PC-3 (cell line): ENCODE data around the gene IL21R. TPM values are rescaled to one million over a fixed set of nuclear protein-coding genes. Genes with fewer than 3 reads are reported as not detected.

ENCODE experiments used
- ATAC-seq: fragments of 200-7000 bp; cut with Tn5 transposase; 2 replicates; pipeline ENCODE4 v1.9.1; 2020; ENCODE audit warnings: mild to moderate bottlenecking, moderate library complexity
- BruUV-seq: library from RNA; stranded (reverse); fragments of 400-500 nt; replicated peaks from 2 replicates; lab custom pipeline; 2021; lab: Mats Ljungman, UMichigan
- CTCF ChIA-PET: fragments of 300-600 bp; sonication (Branson Sonifier 250); formaldehyde crosslinking; loops from one replicate; lab custom pipeline; 2022; ENCODE audit warnings: antibody characterized with exemption; lab: Charles Lee
- POLR2A ChIA-PET: fragments of 300-600 bp; sonication (Branson Sonifier 250); formaldehyde crosslinking; loops from one replicate; lab custom pipeline; 2022; ENCODE audit warnings: antibody characterized with exemption; ENCODE audit not compliant: unreplicated experiment; lab: Charles Lee
- DNase-seq: peaks from one replicate; pipeline ENCODE4 v3.0.0-alpha.2; 2015
- H2AFZ ChIP-seq: fragments of 300-600 bp; sonication (generic); 2 replicates; pipeline ENCODE4 v1.6.0; 2016; ENCODE audit warnings: antibody characterized with exemption, low read length
- H3F3A ChIP-seq: fragments of 300-600 bp; sonication (generic); one replicate; pipeline ENCODE4 v1.6.0; 2017; ENCODE audit warnings: antibody characterized with exemption, low read length, control low read depth, mild to moderate bottlenecking; ENCODE audit not compliant: unreplicated experiment
- H3K27ac ChIP-seq: fragments of 300-600 bp; sonication (generic); 2 replicates; pipeline ENCODE4 v1.5.1; 2016; ENCODE audit warnings: mild to moderate bottlenecking, low read length
- H3K27me3 ChIP-seq: fragments of 300-600 bp; sonication (generic); 2 replicates; pipeline ENCODE4 v1.6.1; 2016; ENCODE audit warnings: low read length, mixed read lengths
- H3K36me3 ChIP-seq: fragments of 300-600 bp; sonication (generic); 2 replicates; pipeline ENCODE4 v1.6.1; 2016; ENCODE audit warnings: low read depth, mixed run types, low read length, mixed read lengths
- H3K4me1 ChIP-seq: fragments of 300-600 bp; sonication (generic); 2 replicates; pipeline ENCODE4 v1.5.1; 2016; ENCODE audit warnings: low read length; ENCODE audit not compliant: insufficient read depth
- H3K4me2 ChIP-seq: fragments of 300-600 bp; sonication (generic); 2 replicates; pipeline ENCODE4 v1.6.0; 2016; ENCODE audit warnings: low read length
- H3K4me3 ChIP-seq: fragments of 300-600 bp; sonication (generic); 2 replicates; pipeline ENCODE4 v1.5.1; 2016; ENCODE audit warnings: mild to moderate bottlenecking, low read length, mixed read lengths
- H3K79me2 ChIP-seq: fragments of 300-600 bp; sonication (generic); 2 replicates; pipeline ENCODE4 v1.6.1; 2017; ENCODE audit warnings: low read length, mixed read lengths
- H3K9ac ChIP-seq: fragments of 300-600 bp; sonication (generic); 2 replicates; pipeline ENCODE4 v1.6.0; 2016; ENCODE audit warnings: mild to moderate bottlenecking, low read length
- H3K9me2 ChIP-seq: fragments of 300-600 bp; sonication (generic); replicated peaks from 2 replicates; pipeline ENCODE4 v1.6.1; 2016; ENCODE audit warnings: mixed run types, low read length, mixed read lengths
- H3K9me3 ChIP-seq: fragments of 300-600 bp; sonication (generic); 2 replicates; pipeline ENCODE4 v1.6.1; 2016; ENCODE audit warnings: low read length, mixed read lengths
- H4K20me1 ChIP-seq: fragments of 300-600 bp; sonication (generic); 2 replicates; pipeline ENCODE4 v1.6.1; 2016; ENCODE audit warnings: low read length, mixed read lengths
- EZH2 ChIP-seq: fragments of 300-600 bp; sonication (generic); IDR thresholded peaks from one replicate; pipeline ENCODE4 v1.6.1; 2017; ENCODE audit warnings: antibody characterized with exemption, mild to moderate bottlenecking, low read length; ENCODE audit not compliant: unreplicated experiment
- EZH2phosphoT487 ChIP-seq: fragments of 300-600 bp; sonication (generic); IDR thresholded peaks from 2 replicates; pipeline ENCODE4 v1.6.1; 2018; ENCODE audit warnings: mild to moderate bottlenecking, antibody characterized with exemption, low read length, borderline replicate concordance
- intact Hi-C: fragments of 100-400 bp; cut with micrococcal nuclease; formaldehyde crosslinking; loops from 2 replicates; pipeline ENCODE4 v1.9.0; 2023
- total RNA-seq: library from RNA; depleted of rRNA; stranded (reverse); fragments of >200 nt; gene quantifications from 2 replicates; pipeline ENCODE4 v1.2.3, GENCODE V29; 2014
- TF ChIP-seq, protein P1 (sequence below): fragments of 300-600 bp; sonication (generic); conservative IDR thresholded peaks from 2 replicates; pipeline ENCODE4 v1.5.1; 2017; ENCODE audit warnings: antibody characterized with exemption, low read depth, mild to moderate bottlenecking, low read length

Gene IL21R
- total RNA-seq, 1 experiment from 2014 or later: 0.55 TPM

DNA sequence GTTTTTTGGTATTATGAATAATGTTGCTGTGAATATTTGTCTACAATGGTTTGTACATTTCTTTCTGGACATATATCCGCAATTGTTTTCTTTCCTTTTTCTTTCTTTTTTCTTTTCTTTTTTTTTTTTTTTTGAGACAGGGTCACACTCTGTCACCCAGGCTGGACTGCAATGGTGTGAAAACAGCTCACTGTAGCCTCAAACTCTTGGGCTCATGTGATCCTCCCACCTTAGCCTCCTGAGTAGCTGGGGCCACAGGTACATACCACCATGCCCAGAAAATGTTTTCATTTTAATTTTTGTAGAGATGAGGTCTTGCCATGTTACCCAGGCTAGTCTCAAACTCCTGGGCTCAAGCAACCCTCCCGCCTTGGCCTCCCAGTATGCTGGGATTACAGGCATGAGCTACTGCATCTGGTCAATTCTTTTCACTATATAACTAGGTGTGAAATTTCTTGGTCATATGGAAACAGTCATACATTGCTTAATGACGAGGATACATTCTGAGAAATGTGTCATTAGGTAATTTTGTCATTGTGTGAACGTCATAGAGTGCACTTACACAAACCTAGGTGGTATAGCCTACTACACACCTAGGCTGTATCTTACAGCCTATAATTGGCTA is 15.2 kb downstream of the IL21R start:
- no peaks in the 10 kb centered on the region for H4K20me1 ChIP-seq
- H3K9me2 ChIP-seq: no peaks in the 10 kb centered on the region
- H3K4me3 ChIP-seq: no peak overlapping the region
- no peak for TF ChIP-seq EZH2phosphoT487
- no peak for TF ChIP-seq EZH2
- TF ChIP-seq, protein P1, sequence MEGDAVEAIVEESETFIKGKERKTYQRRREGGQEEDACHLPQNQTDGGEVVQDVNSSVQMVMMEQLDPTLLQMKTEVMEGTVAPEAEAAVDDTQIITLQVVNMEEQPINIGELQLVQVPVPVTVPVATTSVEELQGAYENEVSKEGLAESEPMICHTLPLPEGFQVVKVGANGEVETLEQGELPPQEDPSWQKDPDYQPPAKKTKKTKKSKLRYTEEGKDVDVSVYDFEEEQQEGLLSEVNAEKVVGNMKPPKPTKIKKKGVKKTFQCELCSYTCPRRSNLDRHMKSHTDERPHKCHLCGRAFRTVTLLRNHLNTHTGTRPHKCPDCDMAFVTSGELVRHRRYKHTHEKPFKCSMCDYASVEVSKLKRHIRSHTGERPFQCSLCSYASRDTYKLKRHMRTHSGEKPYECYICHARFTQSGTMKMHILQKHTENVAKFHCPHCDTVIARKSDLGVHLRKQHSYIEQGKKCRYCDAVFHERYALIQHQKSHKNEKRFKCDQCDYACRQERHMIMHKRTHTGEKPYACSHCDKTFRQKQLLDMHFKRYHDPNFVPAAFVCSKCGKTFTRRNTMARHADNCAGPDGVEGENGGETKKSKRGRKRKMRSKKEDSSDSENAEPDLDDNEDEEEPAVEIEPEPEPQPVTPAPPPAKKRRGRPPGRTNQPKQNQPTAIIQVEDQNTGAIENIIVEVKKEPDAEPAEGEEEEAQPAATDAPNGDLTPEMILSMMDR: no peak
- H2AFZ ChIP-seq: no peak overlapping the region
- no peaks in the 10 kb centered on the region for H3K36me3 ChIP-seq
- H3K27ac ChIP-seq: no peak overlapping the region
- ChIA-PET CTCF (no interaction called here), POLR2A (no interaction called here)
- no peak overlapping the region for H3K9ac ChIP-seq
- no peak overlapping the region for H3K4me2 ChIP-seq
- ATAC-seq (no peak), DNase-seq (no peak)
- no peaks in the 10 kb centered on the region for H3F3A ChIP-seq
- BruUV-seq: no TSS peak
- peaks cover 12% of the 10 kb centered on the region; the same call in 1 of the 2 replicates for H3K9me3 ChIP-seq
- intact Hi-C loops: no loop called here
- H3K79me2 ChIP-seq: no peaks in the 10 kb centered on the region
- no peaks in the 10 kb centered on the region for H3K4me1 ChIP-seq
- no peaks in the 10 kb centered on the region for H3K27me3 ChIP-seq

DNA sequence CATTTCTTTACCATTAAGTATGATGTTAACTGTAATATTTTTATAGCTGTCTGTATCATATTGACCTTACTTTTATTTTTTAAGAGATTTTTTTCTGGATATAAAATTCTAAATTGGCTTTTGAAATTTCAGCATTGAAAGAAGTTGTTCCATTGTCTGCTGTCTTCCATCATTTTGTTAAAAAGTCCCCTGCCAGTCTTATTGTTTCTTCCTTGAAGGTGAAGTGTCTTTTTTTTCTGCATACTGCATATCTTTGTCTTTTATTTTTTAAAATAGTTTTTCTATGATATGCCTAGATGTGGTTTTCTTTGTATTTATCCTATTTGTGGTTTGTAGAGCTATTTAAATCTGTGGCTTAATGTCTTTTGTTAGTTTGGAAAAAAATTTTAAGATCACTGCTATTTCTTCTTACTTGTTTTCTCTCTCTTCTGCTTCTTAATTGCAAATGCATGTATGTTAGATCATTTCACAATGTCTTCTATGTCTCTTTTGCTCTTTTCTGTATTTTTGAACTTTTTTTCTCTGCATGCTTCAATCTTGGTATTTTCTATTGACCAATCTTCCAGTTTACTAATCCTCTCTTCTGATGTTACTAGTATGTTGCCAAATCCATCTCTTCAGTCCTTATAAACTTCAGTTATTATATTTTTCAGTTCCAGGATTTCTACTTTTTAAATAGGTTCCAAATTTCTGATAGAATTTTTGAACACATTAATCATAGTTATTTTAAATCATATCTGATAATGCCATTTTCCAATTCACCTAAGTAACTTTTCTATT is 20.2 kb downstream of the IL21R start:
- intact Hi-C loops: no loop called here
- Histone ChIP-seq H3K4me2 (no peak overlapping the region), H3K79me2 (no peaks in the 10 kb centered on the region), H3F3A (no peaks in the 10 kb centered on the region), H3K36me3 (no peaks in the 10 kb centered on the region), H3K27ac (no peak overlapping the region), H3K4me1 (no peaks in the 10 kb centered on the region), H3K4me3 (no peak overlapping the region), H3K9me3 (peaks cover 16% of the 10 kb centered on the region; the same call in 1 of the 2 replicates), H4K20me1 (no peaks in the 10 kb centered on the region), H3K27me3 (no peaks in the 10 kb centered on the region), H2AFZ (no peak overlapping the region), H3K9ac (no peak overlapping the region), H3K9me2 (no peaks in the 10 kb centered on the region)
- ATAC-seq (no peak), DNase-seq (no peak)
- ChIA-PET CTCF (no interaction called here), POLR2A (no interaction called here)
- no TSS peak for BruUV-seq
- TF ChIP-seq EZH2 (no peak), EZH2phosphoT487 (no peak)
- TF ChIP-seq, protein P1: no peak
